ENCODE results near the gene ARHGAP10.

The ARHGAP10 gene

DNA sequence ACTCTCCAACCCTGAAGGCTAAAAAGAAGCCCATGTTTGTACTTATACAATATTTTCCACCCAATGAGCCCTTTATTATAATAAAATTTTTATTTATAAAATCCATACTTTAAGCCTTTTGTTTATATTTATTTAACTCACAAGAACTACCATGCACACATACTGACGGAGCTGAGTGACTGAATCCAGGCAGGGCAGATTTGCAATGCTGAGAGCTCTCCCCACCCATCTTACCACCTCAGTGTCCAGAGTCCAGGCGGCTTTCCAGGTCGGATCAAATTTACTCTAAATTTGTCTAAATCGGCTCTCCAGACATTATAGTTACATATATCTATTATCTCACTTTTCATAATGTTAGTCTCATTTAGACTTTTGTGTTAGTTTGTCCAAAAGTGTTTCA is 74.1 kb downstream of the ARHGAP10 start:
- CTCF ChIA-PET: no interaction called here
- TF ChIP-seq CTCF (conservative IDR thresholded peaks at IDR 0.05; ENCODE audit: low read depth): no peak
- no peak overlapping the region for H3K27ac ChIP-seq
- no peak for DNase-seq (ENCODE audit: low spot score)
- POLR2A ChIA-PET (ENCODE audit: low non-redundant PET): no interaction called here

- TF ChIP-seq CTCF (conservative IDR thresholded peaks at IDR 0.05; ENCODE audit: low read depth): no peak
- ChIA-PET POLR2A (ENCODE audit: low non-redundant PET) (no interaction called here), CTCF (no interaction called here)
- H3K27ac ChIP-seq: no peak overlapping the region
- no peak for DNase-seq (ENCODE audit: low spot score)
These were observed 76.6 kb downstream of the ARHGAP10 start for GRCh38 chr4:147808447-147808846.

- TF ChIP-seq CTCF (conservative IDR thresholded peaks at IDR 0.05; ENCODE audit: low read depth): no peak
- no peak overlapping the region for H3K27ac ChIP-seq
- DNase-seq (ENCODE audit: low spot score): no peak
- CTCF ChIA-PET: no interaction called here
- POLR2A ChIA-PET (ENCODE audit: low non-redundant PET): no interaction called here
These were observed 77.3 kb downstream of the ARHGAP10 start for GRCh38 chr4:147809211-147809610.

DNA sequence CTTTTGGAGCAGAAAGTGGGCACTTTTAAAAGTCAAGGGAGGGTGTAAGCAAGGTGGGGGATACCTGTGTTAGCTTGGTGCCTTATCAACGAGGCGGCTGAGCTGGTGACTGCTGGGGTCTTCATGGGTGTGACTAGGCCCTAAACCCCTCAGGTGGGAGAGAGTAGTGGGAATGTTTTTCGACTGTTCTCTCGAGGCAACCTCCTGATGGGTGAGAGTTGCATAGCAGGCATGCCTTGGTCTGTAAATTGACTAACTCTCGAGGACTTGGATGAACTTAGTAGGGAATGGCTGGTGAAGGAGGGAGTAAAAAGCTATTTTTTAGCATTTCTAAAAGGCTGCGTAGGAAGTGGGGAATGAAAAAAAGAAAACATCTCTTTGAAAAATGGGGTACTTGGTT is 80.0 kb downstream of the ARHGAP10 start:
- ChIA-PET CTCF (interaction anchor here (0.6 to 0.7 kb wide), 2 partner anchors 12 to 58 kb away, joined by 6 read pairs; no protein-coding TSS in a partner anchor), POLR2A (ENCODE audit: low non-redundant PET) (no interaction called here)
- no peak for DNase-seq (ENCODE audit: low spot score)
- no peak overlapping the region for H3K27ac ChIP-seq
- TF ChIP-seq CTCF (conservative IDR thresholded peaks at IDR 0.05; ENCODE audit: low read depth): no peak

DNA sequence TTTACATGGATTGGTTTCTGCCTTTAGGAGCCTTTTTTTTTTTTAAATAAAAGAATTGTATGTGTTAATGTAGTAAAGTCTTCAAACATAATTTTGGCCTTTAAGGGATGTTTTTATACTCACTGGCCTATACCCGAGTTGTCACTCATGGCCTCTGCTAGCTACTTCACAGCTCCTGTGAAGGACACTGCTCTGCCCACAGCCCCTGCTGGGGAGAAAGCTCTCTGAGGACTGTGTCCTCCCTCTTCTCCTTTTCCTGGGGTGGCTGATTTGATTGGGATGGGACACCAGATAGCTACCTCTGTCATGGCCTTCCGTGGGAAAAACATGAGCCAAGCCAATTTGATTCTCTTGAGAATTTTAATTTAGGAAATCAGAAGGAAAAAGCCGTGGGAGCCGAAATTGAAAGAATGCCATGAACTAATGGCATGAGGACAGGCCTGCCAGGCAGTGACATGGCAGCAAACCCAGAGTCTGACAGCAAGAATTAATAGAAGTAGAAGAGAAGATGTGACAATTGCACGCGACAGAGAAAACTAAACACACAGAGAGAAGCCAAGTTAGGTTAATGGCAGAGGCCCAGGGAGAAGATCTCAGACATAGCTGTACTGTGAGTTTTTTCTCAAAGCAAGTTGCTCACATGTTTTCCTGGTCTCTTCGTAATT is 81.4 kb downstream of the ARHGAP10 start:
- CTCF ChIA-PET: no interaction called here
- no peak for TF ChIP-seq CTCF (conservative IDR thresholded peaks at IDR 0.05; ENCODE audit: low read depth)
- H3K27ac ChIP-seq: no peak overlapping the region
- no peak for DNase-seq (ENCODE audit: low spot score)
- POLR2A ChIA-PET (ENCODE audit: low non-redundant PET): no interaction called here

DNA sequence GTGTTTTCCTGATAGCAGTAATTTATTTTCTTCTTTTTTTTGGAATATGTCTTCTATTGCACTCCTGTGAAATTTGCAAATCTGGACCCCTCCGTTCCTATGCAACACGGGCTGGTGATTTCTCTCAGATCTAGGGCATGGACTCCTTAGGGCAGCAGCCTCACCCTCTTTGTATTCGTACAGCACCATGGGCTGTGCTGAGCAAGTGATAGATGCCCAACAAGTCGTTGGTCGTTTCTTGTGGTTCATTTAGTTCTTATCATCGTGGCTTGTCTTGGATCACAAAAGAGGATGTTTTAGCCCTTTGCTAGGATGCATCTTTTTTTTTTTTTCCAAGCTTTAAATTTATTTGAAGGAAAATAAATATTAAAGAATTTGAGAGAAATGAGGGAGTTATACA is 82.1 kb downstream of the ARHGAP10 start:
- no peak overlapping the region for H3K27ac ChIP-seq
- POLR2A ChIA-PET (ENCODE audit: low non-redundant PET): no interaction called here
- no peak for DNase-seq (ENCODE audit: low spot score)
- TF ChIP-seq CTCF (conservative IDR thresholded peaks at IDR 0.05; ENCODE audit: low read depth): no peak
- CTCF ChIA-PET: interaction anchor here (0.7 kb wide), 1 partner anchor 27 kb away, joined by 3 read pairs; no protein-coding TSS in a partner anchor
